RPMI7951 (cell line): ENCODE results near the gene SLC12A8. TPM values are rescaled to one million over a fixed set of nuclear protein-coding genes. Genes with fewer than 3 reads are reported as not detected.

Source experiments
- DNase-seq: peaks from one replicate; pipeline ENCODE4 v3.0.0-alpha.2; 2012; ENCODE audit warnings: low read depth
- total RNA-seq: library from RNA; depleted of rRNA; stranded (reverse); fragments of >200 nt; shearing (Covaris generic); gene quantifications from 2 replicates; pipeline ENCODE4 v1.2.3, GENCODE V29; 2014

The SLC12A8 gene
- total RNA-seq, 1 experiment from 2014 or later = 26.6 TPM

DNA sequence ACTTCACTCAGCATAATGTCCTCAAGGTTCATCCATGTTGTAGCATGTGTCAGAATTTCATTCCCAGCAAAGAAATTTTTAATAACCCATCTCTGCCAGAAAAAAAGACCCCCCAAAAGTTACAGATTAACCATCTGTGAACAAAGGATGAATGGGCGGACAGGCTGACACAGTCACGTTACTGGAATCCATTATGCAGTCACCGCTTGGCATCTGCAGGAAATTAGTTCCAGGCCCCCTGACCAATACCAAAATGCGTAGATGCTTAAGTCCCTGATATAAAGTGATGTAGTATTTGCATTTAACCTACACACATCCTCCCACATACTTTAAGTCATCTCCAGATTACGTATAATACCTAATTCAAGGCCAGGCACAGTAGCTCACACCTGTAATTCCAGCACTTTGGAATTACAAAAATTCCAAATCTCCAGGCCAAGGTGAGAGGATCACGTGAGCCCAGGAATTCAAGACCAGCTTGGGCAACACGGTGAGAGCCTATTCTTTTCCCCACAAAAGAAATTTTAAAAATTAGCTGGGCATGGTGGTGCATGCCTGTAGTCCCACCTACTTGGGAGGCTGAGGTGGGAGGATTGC lies 1.5 kb upstream of the SLC12A8 start:
- DNase-seq = peak; percentile 56

DNA sequence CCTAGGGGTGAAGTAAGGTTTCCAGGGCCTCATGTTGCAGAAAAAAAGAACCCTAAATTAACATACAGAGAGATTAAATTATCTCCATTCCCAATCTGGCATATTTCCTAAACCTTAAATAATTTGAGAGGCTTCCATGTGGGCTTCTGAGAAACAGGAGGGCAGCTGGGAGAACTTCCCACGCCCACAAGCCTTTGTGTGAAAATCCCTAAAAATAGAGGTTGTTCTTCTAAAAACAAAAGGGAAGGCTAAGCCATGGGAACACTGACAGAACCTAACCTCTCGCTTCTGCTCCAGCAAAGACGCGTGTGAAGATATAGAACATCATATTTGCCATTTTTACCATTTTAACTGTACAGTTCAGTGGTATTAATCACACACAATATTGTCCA lies 812 bp upstream of the SLC12A8 start:
- DNase-seq = no peak

DNA sequence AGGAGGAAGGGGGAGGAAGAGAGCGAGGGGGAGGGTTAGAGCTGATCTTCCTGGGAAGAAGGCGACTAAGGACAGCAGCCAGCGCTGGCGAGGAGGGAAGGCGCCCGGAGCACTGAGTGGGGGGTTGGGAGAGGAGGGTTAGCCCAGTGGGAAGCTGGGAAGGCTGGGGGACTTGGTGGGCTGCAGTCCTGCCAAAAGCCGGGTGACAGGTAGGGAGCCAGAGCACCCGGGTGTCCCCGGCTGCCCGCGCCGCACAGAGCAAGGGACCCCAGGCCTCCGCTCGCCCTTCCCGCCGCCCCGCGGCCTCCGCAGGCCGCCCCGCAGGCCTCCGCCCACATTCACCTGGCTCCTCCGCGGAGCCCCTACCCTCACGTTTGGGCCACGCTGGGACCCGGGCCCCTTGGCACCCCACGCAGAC lies 448 bp downstream of the SLC12A8 start:
- DNase-seq = no peak

DNA sequence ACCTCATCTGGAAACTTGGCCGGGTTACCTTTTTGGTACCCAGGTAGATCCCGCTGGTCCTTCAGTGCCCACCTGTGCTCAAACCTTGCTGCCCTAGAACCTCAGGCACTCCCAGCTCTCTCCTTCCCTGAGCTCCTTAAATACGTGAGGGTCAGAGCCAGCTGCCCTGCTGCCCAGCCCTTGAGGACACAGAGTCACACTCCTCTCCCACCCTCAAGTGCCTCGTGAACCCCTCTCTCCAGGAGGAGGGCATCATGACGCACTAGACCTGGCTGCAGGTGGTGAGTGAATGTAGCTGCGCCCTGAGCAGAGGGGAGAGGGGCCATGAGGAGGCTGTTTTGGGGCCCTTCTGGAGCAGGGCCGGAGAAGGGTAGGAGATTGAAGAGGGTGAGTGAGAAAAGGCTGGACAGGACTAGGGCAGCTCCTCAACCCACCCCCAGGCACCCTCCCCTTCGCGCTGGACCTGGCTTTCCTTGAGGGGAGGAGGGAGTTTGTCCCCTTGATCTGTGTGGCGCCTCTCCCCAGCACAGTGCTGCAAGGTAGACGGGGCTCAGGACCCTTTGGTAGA lies 941 bp downstream of the SLC12A8 start:
- DNase-seq = no peak

DNA sequence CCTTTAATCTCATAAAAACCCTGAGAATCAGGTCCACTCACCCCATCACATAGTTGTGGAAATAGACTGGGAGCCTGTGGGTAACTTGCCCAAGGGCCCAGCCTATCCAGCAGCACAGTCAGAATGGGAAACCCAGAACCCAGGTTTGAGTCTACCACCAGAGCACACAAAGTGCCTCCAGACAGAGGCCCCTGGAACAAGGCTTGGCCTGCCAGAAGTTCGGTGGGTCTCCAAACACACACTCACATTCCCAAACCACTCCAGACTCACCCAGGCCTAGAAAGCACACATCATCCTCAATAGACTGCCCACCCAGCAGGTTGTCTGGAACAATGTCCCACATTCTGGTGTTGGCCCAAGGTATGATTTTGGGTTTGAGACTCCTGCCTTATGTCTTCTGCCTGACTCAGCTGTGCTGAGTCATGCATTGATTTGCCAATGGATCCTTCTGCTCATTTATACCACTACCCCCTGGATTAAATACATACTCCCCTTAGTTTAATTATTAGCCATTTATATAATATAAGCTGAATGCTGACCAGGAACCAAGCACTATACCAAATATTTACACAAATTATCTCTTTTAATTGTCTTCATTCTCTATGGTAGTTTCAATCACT lies 4.5 kb downstream of the SLC12A8 start:
- DNase-seq = peak; percentile 23

DNA sequence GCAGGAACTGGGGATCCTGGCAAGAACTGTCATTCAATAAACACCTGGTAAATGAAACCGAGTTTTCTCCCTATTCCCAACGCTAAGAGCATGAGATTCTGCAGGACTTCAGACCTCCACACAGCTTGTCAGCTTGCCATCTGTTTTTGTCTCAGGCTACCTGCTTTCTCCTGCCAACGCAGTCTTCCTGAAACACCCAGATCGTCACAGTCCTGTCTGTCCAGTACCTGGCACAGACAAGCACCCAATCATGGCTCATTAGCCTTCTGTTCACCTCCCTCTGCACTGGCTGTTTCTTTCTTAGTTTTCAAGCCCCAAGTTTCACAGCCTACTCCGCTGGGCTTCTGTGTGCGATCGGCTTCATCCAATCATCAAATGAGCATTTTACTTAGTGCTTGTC lies 5.0 kb downstream of the SLC12A8 start:
- no peak for DNase-seq

DNA sequence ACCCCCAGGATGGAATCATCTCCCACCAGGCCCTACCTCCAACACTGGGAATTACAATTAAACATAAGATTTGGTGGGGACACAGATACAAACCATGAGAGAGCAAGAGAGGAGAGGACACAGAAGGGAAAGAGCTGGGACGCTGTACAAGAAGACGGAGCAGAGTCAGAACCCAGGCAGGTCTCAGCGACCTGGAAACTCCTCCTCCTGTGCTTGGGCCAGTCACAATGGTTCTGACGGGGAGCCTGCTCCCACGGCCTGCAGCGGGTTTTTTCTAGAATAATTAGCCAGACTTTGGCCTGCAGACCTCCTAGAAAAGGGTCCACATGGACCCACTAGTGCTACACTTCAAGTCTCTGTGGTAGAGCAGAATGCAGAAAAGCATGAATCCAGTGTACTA lies 5.6 kb downstream of the SLC12A8 start:
- no peak for DNase-seq

DNA sequence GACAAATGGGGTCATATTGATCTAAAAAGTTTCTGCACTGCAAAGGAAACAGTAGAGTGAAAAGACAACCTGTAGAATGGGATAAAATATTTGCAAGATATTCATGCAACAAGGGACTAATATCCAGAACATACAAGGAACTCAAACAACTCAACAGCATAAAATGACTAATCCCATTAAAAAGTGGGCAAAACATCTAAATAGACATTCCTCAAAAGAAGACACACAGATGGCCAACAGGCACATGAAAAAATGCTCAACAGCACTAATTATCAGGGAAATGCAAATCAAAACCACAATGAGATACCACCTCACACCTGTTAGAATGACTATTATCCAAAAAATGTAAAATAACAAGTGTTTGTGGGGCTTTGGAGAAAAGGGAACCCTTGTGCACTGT lies 8.8 kb downstream of the SLC12A8 start:
- DNase-seq = no peak

DNA sequence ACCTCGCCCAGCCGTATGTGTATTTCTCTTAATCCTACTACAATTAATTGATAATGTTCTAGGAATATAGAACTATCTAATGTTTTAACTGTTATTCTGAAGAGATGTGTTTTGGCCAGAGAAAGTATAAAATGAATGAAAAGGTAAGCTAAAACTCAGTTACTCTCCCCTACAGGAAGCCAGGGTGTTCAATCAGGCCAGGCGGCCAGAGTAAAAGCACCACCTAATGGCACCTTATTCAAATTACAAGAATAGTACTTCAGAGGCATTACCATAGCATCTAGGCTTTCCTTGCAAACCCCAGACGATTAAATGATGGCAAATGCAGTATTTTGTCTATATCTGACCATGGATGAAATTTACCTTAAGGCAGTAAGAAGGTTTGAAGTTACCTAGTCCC lies 10.4 kb downstream of the SLC12A8 start:
- DNase-seq = peak; percentile 55

DNA sequence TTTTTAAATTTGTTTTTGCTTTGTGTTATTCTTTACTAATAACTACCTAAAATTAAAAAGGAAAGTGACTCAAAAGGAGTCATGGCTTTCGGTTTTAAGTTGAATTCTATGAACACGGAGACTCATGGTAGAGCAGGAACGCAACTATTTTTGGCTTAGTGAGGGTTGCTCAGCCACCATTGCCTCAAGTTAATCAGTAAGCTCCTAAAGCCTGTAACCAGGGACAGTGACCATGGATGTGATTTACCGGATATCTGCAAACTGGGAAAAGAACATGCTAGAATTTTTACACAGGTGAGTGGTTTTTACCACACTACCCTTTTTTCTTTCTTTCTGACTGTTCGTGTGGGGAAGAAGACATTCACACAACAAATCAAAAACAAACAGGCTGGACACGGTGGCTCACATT lies 11.8 kb downstream of the SLC12A8 start:
- DNase-seq = no peak

DNA sequence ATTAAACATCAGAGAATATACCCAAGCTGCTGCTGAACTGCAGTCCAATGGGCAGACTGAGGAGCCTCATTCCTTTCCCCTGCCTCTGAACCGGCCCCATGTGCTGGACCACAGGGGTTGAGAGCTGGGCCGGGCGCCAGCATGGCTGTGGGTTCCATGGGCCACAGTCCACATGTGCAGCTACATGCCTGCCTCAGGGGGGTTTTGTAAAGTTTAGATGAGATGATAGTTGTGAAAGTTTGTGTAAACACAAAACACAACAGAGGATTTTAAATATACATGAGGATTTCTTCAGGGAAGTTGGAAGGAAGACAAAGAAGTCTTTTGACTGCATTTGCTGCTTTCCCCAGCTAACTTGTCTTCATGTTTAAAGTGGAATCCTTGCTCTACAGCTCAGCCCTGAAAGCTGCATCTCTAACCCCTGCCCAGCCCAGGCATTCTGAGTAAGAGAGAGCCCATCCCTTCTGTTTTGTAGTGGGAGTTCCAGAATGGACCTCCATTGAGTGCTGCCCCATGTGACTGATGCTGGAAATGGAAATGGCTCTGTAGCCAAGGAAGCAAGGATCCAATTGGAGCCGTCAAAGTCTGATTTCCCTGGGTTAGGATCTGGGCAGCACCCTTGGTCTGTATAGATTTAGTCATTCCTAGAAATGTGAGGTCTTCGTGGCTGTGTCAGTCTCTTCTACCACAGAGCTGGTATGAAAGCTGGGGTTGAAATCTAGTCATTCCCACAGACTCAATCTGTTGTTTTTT lies 17.5 kb downstream of the SLC12A8 start:
- DNase-seq = peak; percentile 92

DNA sequence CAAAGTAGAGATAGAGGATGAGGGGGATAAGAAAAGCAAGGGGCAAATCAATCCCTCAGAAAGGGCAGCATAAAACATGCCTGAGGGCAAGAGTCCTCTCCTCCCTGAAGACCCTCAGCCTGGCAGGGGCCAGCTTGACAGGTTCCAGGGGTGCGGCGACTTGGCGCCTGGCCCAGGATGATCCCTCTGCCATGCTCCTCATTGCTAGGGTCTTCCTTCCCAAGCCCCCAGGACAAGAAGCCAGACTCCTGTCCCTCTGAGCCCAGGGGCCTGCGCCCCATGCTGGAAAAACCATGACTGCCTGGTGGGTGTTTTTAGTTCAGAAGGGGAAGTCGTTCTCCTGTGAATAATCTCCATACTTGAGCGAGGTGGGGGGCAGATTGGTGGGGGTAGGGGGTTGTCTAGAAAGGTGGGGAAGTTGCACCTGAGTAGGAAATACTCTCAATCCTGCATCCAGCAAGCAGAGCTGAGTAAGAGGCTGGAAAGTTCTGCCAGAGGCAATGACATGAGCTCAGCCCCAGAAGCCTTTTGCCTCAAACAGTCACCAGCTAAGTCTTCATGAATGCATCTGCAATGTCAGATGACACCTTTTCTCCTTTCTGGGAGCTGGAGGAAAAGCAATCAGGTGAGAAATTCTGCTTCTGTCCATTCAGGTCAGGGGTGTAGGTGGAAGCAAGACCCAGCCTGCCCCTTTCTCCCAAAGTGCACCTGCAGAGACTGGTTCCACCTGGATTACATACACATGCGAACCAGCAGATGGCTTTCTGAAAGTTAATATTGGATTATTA lies 18.3 kb downstream of the SLC12A8 start:
- peak; percentile 25 for DNase-seq

DNA sequence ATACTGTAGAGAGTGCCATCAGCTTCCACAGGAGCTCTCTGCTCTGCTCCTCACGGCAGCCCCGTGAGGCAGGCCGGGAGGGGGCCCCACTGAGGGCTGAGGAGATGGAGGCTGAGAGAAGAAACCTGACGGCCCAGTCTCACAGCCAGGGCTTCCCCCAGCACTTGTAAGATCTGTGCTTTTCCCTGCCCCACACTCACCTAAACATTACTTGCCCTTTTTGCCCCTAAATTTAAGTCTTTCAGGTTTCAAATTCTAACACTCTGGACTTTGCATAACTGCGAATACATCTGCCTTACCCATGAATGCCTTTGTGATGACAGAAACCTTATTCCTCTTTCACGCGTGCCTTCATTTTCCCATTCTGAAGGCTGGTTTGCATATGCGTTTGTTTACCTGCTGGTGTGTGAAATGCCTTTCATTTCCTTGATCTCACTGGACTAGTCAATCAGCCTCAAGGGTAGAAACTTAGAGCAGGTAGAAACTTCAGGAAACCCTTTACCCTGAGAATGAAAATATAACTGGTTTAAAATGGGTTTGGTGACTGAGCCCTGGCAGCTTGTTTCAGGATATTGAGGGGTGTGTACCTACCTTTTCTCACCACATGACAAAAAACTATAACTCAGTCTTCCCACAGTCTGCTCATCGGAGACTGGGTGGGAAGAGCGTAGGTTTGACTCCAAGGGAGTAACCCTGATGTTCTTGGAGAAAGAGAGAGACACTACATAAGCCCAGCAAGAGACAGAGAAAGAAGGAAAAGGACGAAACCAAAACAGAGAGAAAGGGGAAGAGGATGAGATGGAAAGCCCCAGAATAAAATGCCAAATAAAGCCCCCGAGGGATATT lies 20.1 kb downstream of the SLC12A8 start:
- DNase-seq = no peak

DNA sequence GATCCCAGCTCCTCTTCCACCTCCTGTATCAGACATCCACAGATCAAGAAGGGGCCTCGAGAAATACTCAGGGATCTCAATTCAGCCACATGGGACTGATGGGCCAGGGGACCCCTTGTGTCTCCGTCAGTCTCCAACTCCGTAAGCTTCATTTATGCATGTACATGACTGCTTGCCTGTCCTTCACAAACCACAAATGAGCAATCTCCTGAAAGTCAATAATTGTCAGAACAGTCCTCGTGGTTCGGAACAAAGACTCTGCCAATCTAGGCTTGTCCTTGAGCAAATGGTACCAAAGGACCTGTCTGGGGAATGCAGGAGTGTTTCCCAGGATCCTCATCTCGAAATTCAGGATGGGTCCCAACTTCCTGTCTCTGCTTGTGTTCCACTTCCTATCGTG lies 20.8 kb downstream of the SLC12A8 start:
- DNase-seq = no peak

DNA sequence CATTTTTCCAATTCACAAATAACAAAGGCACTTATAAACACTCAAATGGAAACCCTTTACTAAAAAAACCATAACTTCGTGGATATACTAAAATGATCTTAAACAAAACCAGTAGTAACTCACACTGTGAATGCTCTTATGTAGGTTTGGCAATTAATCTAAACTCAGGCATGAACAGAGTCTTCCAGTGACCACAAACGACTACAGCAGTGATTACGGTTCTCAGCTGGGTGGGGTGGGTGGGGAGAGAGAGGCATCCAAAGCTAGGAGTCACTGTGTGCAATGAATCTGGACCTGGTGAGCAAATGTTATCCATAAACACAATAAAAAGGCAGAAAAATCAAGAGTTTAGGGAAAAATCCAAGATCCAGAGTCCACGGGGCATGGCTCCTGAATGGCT lies 21.3 kb downstream of the SLC12A8 start:
- no peak for DNase-seq

DNA sequence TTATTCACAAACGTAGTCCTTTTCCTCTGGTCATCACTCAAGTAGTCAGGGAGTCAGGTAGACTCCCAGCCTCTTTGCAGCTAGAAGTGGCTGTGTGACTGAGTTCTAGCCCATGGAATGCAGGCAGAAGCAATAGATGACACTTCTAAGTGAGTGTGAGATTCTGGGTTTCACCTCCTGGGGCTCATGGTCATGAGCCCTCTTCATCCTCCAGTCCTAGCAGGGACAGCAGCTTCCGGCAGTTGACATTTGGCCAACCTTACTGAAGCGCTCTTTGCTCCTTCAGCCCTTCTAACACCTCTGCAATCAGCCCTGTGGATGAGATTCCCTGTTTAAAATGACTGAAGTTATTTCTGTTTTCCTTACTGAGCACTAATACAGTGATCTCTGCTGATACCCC lies 21.8 kb downstream of the SLC12A8 start:
- no peak for DNase-seq

DNA sequence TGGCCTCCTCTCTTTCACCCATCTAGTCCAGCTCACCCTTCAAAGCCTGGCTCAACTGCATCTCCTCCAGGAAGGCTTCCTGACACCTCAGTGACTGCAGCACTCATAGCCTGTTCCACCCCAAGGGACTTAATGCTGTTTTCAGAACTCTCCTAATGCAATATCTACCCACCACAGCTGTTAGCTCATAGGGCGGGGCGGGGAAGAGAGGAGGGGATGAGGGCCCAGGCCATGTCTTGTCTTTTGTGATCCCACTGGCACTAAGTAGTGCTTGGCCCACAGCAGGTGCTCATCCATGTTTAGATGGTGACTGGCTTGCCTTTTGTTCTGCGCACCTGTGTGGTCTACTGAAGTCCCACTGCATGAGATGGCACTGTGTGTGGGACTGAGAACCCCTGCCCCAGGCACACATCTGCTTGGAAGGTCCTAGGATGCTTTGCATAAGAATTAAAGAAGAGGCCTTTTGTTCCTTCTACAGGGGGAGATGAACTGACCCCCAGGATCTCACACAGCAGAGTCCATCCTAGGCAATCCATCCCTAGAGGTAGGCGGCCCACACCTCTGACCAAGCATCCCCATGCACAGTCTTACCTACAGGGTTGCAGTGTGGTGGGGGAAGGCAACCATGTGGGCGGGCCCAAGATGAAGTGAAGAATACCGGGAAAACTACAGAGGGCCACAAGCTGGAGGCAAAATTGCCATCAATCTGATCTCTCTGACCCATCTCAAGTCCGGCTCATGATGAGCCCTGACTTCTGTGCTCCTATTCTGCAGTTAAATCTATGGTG lies 23.0 kb downstream of the SLC12A8 start:
- no peak for DNase-seq

DNA sequence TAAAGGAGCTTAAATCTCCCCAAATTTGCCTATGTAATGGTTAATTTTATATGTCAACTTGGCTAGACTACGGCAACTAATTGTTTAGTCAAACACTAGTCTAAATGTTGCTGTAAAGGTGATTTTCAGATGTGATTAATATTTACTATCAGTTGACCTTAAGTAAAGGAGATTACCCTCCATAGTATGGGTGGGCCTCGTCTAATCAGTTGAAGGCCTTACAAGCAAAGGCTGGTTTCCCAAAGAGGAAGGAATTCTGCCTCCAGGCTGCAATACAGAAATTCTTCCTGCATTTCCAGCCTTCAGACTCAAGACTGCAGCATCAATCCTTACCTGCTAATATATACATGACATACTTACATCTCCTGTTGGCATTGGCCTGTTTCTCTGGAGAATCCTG lies 23.6 kb downstream of the SLC12A8 start:
- no peak for DNase-seq

DNA sequence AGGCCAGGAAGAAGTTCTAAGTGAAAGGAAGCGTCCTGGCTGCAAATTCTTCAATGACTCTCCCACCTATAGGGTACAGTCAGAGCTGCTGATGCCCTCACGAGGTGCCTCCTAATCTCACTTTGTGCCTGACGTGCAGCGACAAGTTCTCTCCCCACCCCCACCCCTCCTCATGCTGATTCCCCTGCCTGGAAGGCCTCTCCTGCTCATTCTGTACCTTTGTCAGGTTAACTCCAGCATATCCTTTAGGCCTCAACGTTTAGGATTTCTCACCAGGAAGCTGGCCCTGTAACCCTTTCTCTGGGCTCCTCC lies 25.0 kb downstream of the SLC12A8 start:
- no peak for DNase-seq

DNA sequence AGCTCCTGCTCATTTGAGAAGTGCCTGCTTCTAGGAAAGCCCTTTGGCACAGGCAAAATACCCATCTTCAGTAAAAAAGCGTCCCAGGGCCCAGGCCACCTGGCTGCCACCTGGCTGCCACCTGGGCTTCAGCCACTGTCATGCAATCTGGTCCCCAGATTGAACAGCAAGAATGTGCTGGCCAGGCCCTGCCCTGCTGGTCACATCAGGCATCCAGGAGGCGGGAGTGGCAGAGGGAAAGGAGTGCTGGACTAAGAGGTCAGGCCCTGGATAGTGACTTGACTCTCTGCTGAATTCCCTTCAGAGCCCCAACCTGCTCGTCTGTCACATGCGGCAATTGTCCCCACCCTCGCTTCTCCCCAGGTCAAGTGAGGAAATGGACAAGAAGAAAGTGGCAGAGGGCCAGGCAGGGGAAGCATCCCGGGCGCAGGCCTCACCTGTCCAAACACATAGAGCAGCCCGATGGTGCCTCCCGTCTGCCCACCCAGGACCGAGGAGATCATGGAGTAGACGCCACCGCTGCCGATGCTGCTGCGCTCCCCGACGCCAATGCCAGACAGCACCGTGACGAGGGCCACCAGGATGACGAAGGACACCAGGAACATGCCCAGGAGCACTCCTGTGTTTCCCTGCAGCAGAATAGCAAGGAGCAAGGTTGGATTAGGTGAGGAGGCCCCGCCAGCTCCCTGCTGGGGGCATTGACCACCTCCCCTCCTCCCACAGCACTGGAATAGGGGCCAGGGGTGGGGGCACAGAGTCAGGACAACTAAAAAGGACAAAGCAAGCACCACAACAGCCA lies 25.5 kb downstream of the SLC12A8 start:
- no peak for DNase-seq
